Fibroblast of skin of right biceps (primary cell): ENCODE data around the gene PPP1R26.

ENCODE experiments used
- DNase-seq: peaks from one replicate; pipeline ENCODE4 v3.0.0-alpha.2; 2013

The PPP1R26 gene

DNA sequence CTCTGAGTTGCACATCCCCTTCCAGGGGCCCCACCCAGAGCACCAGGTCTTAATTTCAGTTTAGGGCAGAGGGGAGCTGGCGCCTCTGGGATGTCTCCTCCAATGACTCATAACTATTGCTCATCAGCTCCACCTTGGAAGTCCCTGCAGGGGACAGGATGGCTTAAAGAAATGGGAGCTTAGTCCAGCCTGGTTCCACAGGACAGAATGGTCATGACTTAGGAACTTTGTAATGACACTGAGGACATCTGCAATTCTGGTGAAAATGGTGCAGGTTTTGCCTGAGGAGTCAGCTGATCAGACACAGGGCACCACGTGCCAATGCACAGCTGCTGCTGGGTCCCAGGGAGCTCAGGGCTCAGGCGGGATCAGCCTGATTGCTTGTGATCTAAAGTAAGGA is 16.4 kb upstream of the PPP1R26 start:
- peak; percentile 69 for DNase-seq

DNA sequence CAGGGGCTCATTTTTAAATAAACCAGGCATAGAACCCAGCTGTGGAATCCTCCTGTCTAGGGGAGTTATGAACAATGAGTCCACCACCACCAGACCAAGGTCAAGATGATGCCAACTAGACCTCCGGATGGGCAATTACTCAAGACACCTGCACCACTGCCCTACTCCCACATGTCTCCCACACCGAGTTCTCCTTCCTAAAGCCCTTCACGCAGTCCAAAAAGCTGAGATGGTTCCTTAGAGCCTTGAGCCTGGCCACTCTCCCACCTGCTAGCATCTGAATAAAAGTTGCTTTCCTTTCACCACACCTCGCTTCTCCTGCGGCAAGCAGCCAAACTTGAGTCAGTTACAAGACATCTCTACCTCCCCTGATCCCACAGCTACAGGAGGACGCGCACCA is 15.4 kb upstream of the PPP1R26 start:
- DNase-seq, result no peak

DNA sequence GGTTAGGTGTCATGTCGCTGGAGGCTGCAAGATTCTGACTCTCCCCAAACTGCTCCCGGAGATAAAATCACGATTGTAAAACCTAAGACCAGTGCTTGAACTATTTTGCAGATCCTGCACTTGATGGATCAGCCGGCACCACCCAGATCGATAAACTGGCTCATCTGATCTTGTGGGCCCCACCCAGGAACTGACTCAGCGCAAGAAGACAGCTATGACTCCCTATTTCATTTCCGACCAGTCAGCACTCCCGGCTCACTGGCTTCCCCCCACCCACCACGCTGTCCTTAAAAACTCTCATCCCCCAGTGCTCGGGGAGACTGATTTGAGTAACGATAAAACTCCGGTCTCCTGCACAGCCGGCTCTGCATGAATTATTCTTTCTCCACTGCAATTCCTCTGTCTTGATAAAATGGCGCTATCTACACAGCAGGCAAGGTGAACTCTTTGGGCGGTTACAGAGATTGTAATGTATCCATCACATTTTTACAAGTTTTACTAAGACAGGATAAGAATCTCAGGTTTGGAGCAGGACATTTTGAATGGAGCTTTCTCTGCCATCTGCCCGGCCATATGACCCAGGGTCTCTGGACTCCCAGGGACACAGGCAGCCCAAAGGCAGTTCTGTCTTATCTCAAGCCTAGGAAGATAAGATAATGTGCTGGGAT is 10.6 kb upstream of the PPP1R26 start:
- peak; percentile 72 for DNase-seq

DNA sequence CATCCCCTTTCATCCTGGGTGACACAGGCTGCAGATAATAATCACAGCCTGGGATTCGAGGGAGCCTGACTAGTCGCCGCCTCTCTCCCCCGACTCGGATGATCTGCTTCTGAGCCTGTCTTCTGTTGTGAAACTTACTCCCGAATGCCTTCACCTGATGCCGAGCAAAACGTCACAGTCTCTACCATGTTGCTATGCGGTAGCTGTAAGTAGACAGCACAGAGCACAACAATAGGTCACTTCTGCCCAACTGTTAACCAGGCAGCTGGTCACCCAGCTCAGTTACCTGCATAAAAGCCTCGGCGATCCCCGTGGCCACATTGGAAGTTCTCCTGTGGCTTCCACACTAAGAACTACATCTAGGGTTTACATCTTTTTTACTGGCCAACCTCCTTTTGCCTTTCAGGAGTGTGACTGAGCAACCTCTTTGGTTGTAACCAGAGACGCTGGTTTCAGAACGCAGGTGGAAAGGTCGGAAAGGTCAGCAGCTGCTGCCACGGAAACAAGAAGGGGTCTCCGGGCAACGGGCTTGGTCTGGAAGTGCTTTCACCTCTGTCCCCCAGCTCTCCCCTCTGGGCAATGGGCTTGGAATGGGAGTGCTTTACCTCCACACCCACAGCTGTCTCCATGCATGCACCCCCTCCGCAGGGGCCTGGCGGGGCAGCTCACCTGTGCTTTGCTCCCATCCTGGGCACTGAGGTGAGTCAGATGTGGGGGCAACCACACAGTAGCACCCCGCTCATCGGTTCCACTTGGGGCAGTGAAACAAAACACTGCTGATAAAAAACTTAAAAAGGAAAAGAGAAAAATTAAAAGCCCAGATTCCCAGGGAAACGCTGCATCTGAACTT is 7.6 kb upstream of the PPP1R26 start:
- DNase-seq, result no peak

DNA sequence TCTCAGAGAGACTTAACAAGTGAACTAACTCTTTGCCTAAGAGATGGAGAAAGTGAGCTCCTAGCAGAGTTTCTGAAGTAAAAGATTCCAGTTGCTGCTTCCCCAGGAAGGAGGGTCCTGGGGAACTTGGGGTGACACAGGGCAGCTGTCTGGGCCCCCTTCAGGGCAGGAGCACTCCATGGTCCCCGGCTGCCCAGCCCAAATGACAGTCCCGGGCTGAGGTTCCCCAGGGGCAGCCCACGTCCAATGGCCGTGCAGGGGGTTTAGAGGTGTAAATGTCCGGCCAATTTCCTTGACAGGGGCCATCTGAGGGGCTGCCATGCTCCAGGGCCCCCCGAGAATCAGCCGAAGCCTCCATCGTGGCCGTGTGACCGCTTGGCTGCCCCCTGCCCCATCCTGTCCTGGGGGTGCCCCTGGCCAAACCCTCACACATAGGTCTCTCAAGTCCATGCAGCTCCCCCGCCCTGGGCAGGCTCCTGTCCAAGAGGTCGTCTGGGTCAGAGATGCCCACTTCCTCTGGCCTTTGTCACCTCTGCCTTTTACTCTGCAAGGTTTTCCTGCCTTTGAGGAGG is 5.5 kb upstream of the PPP1R26 start:
- no peak for DNase-seq

DNA sequence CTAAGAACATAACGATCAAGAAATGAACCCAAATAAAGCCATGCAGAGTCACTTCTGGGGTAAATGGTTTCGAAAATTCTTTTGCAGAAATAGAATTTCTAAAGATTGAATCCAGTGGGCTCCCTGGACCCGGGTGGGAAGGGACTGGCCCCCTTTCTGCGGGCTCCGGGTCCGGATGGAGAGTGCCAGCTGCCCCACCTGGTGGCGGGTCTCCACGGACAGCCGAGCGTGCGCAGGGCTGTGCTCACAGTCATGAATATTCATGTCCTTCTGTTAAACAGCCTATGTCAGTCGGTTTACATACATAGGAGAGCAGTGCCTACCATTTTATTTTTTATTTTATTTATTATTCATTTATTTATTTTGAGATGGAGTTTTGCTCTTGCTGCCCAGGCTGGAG is 4.7 kb upstream of the PPP1R26 start:
- no peak for DNase-seq

DNA sequence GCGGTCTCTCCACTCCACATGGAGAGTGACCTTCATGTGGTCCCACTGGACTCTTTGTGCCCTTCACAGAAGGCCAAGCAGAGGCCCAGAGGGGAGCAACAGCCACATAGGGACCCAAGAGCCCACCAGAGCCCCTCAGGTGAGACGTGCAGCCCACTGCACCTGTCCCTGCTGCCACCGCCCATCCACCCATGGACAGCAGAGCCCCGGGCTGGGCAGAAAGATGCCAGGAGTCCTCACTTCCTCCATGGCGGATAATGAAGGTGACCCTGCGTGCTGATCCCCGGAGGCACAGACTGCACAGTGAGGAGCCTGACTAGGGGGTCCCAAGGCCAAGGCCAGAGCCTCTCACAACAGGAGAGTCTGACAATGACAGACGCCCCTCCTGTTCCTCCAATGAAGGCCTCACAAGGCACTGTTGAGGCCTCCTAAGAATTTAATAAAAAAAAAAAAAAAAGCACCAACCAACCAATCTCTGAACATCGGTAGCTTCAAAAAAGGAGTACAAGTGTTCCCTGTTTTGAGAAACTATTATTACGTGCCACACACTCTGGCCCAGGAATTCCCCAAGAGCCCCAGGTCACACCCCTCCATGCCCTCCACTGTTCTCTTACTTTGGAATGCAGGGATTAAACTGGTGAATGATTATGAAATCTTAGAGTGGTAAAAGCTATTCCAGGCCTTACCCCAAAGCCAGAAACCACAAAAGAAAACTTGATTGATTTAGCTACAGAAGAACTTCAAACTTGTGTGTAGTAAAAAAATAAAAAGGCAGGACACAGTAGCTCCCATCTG is 2.8 kb upstream of the PPP1R26 start:
- peak; percentile 14 for DNase-seq

DNA sequence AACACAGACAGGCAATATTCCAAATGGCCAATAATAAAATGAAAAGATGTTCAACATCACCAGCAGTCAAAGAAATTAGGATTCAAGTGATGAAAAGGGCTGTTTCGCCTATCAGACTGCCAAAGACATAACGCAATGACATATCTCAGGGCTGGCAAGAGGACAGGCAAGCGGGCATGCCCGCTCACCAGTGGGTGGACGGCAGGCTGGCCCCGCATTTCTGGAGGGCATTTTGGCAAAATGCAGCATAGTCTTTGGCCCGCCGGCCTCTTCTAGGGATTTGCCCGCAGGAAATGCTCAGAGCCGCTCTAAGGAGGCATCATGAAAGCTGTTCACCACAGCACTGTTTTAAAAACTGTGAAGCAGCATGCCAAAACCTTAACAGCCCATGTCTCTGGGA is 1.4 kb upstream of the PPP1R26 start:
- no peak for DNase-seq

DNA sequence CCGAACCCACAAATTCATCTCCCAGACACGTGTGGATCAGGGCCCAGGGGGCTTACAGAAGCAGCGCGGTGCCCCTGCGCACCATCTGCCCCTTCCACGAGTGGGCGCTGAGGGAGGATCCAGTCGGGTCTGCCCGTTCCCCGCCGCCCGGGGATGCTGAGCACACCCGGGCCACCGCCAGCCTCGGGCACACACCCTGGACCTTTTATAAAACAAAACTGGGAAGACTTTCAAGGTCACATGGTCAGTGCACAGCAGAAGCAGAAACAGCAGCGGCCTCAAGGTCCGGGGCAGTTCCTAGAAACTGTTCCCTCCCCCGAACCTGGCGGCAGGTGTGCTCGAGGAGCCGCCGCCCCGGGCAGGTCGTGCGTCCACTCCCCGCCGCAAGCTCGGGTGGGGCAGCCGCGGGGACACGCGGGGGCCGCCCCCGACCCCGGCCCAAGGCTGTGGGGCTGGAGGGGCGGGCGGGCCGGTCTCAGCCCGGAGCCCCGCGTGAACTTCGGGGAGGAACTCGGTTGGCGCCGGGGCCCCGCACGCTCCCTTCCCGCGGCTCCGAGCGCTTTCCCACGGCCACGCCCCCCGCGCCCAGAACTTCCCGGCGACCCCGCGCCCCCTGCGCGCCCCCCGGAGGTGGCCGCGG is 633 bp upstream of the PPP1R26 start:
- no peak for DNase-seq

DNA sequence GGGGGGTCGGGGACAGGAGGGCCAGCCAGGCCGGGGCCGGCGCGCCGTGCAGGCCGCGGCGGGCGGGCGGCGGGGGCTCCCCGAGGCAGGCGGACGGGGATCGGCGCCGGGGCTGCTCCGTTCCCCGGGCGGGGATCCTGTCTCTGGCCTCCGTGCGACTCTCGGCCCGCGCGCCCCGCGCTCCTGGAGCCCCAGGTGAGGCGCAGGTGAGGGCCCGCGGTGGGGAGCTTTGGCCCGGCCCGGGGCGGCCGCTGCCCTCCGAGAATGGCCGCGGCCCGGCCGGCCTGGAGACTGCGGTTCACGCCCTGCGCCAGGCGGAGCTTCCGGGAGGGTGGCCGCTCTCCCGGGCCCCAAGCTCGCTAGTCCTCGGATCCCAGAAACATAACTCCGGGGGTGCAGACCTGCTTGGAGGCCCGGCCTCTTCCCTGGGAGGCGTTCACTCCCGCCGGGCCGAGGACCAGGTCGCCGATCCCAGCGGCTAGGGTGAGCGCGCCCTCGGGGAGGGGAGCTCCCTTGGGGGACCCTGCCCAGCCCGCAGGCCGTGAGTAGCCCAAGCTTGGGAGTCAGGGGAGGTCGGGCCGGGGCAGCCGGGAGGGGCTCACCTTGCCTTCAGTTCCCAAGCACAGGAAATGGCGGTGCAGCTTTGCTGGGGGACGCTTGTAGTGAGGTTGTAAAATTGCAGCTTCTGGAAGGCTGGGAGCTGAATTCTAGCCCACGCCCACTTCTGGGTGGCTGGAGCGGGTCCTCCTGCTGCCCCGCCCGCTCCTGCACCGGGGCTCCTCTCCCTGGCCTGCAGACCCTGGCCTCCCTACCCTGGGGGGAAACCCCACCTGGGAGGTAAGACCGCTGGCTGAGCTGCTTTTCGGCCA is 723 bp downstream of the PPP1R26 start:
- peak; percentile 36 for DNase-seq

DNA sequence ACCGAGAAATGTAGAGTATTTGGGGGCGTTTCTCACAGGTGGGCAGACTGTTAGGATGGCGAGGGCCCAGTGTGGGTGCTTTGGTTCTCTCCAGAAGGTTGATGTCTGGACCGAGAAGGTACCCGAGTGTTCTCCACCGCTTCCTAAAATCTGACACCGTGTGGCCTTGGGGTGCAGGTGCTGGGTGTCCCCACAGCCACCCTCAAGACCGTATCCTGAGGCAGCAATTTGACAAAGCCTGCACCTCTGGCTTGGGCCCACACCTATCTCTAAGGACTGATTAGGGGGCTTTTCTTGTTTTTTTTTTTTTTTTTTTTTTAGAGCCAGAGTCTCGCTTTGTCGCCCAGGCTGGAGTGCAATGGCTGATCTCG is 1.3 kb downstream of the PPP1R26 start:
- DNase-seq, result no peak

DNA sequence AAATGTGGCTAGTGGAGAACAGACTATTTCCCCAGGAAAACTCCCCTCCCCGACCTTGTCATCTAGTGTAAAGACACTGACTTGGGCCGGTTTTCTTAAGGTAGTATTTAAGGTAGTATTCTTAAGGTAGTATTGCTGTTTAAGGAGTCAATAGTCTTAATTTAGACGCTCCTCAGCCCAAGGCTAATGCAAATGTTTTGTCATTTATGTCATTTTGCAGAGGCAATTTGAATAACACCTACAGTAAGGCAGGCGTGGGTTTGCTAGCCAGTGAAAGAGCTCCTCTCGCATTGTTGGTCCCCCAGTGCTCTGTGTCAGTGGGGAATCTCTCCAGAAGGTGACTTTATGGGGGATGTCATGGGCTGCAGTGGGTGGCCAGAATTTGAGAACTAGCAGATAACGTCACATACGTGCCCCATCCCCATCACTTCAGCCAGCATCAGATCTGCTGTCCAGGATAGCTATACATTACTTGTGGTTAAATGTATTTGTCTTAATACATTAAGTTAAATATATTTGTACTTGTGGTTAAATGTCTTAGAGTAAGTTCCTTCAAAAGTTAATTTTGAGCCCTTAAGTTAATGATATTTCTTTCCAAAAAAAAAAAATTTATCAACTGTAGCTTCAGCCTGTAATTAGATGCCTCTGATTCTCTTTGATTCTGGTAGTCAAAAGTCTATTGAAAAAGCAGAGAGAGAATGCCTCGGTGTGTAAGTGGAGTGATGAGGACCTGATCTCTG is 2.6 kb downstream of the PPP1R26 start:
- DNase-seq, result no peak

DNA sequence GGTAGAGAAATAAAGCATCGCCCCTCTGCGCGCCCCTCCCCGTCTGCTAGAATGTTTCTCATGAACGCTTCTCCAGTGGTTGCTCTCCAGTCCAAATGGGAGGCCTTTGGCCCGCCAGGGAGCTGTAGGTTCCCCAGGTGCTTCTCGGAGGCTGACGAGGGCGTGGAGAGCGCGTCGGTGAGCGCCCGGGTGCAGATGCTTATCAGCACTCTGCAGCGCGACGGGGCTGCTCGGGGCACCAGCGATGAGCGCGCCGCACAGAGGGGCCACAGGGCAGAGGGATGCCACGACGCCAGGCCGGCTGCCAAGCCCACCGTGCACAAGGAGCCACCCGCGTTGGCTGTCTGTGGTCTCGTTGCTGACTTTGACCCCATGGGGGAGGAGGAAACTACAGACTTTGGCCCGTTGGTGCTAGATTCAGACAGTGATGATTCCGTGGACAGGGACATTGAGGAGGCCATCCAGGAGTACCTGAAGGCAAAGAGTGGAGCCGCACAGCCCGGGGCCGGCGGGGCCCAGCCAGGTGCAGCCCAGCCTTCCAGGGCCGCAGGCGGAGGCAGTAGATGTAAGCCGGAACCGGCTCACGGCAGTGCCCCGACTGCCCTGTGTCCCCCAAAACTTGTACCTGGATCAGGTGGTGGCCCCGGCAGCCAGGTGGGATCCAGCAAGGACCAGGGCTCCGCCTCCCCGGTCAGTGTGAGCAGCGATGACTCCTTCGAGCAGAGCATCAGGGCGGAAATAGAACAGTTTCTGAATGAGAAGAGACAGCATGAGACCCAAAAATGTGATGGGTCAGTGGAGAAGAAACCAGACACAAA is 5.1 kb downstream of the PPP1R26 start:
- no peak for DNase-seq

DNA sequence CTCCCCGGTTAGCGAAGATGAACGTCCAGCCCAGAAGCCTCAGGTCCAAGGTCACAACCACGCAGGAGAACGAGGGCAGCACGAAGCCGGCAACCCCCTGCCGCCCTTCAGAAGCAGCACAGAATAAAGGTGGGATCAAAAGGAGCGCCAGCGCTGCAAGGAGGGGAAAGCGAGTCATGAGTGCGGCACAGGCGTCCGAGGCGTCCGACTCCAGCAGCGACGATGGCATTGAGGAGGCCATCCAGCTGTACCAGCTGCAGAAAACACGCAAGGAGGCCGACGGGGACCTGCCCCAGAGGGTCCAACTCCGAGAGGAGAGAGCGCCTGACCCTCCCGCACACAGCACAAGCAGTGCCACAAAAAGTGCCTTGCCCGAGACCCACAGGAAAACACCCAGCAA is 5.8 kb downstream of the PPP1R26 start:
- DNase-seq, result no peak

DNA sequence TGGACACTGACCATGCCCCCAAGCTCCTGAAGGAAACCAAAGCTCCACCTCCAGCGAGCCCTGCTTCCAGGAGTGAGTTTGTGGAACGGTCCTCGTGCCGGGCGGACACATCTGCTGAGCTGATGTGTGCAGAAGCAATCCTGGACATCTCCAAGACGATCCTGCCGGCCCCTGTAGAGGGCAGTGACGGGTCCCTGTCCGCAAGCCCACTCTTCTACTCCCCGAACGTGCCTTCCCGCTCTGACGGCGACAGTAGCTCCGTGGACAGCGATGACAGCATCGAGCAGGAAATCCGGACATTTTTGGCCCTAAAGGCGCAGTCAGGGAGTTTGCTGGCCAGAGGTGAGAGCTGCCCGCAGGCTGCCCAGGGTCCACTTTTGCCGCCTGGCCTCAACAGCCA is 6.2 kb downstream of the PPP1R26 start:
- DNase-seq, result no peak

DNA sequence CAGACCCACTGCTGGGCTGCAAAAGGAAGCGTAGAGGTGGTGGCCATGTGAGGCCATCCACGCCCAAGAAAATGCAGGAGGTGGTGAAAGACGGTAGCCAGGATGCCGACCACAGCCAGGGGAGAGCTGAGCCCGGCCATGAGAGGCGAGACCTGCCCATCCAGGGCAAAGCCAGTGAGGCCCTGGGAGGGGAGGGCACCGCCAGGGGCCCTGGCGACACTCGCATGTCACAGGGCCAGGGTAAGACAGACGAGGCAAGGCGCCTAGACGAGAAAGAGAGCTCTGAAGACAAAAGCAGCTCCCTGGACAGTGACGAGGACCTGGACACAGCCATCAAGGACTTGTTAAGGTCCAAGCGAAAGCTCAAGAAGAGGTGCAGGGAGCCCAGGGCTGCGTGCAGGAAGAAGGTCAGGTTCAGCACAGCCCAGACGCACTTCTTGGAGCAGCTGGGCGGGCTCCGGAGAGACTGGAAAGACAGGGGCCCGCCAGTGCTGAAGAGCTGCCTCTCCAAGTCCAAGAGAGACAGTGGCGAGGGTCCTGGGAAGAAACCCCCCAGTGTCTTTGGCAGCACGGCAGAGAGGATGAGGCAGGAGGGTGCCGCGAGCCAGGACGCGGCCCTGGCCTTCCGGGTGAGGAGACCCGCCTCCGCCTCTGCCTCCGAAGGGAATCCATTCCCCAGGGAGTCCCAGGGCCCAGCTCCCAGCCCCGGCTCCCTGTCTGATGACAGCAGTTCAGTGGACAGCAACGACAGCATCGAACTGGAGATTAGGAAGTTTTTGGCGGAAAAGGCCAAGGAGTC is 6.9 kb downstream of the PPP1R26 start:
- no peak for DNase-seq

DNA sequence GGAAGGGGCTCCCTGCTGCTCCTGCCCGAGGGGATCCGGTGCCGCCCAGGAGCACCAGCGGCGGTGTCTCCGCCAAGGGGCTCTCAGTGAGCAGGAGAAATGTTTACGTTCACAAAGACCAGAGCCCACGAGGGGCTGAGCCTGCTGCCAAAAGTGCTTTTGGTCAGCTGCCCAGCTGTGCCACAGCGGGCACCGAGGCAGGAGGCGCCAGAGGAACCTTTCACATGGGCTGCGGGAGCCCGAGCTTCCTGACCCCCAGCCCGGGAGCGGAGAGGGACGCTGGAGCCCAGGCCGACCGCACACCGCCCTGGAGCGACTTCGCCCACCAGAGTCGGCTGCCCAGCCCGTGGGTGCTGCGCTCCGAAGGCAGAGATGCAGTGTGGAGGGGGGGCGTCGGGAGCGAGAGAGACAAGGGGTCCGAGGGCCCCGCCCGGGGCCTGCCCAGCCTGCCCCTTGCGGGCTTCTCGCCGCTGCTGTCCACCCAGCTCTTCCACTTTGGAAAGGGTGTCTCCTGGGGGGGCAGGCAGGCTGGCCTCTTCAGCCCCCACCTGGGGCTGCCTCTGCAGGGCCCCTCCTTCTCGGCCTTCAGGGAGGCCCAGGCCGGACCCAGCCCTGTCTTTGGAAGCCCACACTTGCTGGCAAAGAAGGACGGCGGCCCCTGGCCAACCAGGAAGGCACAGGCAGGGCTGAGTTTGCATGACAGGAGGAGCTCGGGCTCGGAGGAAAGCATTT is 7.9 kb downstream of the PPP1R26 start:
- DNase-seq, result no peak

DNA sequence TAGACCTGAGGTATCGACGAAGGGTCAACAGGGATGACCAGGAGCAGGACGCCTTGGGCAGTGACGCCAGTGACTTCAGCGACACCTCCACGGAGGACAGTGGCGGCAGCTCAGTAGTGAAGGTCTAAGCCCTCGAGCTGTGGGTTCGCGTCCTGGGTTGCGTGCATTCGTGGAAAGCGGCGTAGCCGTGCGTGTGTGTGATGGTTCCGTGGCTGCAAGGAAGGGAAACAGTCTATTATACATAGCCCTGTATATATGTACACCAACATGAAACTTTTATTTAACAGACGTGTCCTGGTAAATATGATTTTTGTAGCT is 8.4 kb downstream of the PPP1R26 start:
- DNase-seq, result no peak

DNA sequence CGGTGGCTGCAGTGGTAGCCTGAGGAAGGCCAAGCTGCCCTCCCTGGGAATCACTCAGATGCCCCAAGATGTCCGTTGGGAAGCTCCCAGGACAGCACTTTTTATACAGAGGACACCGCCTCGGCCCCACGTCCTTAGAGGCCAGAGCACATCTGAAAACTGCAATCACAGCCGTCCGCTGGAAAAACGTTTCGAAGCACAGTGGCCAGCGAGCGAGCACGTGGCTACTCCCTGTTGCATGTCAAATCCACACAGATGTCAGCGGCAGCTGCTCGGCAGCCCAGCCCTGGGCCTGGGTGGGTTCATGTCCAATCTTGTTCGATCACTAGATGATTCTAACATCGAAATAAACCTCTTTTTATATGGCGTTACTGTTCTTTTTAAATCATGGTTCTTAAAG is 8.9 kb downstream of the PPP1R26 start:
- DNase-seq, result no peak
